Measurements from ENCODE around the gene STOX1. TPM values are rescaled to one million over a fixed set of nuclear protein-coding genes. Genes with fewer than 3 reads are reported as not detected.

The STOX1 gene
- total and polyA plus RNA-seq, 2 of the 8 experiments (the other 6 are each of a cell fraction or from before 2014, with no cell fraction given): 0.92 to 2.6 TPM

DNA sequence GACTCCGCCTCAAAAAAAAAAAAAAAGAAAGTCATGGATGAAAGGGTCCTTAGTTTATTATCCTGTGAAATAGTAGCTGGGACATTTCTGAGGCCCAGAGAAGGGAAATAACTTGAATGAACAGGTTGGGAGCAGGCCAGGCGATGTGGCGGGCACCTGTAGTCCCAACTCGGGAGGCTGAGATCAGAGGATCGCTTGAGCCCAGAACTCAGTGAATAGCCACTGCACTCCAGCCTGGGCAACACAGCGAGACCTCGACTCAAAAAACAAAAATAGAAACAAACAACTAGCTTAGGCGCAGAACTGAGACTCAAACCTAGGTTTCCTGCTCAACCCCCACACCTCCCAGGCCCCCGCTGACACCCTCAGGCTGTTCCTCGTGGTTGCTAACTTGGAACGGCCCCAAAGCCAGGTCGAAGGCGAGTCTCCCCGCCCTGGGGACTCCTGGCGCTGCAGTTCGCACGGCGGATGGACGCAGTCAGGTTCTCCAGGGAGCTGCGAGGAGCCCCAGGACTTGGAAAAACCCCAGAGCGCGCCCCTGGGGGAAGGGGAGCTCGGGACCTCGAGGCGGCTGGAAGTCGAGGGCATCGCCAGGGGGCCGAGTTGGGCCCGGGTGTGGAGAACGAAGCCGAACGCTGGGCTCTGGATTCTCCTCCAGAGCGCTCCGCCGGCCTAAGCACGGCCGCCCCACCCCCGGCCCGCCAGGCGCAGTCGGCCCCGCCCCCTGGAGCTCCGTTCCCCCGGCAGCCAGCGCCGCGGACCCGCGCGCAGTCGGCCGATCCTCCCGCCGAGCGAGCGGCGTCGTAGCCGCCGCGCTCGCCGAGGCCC is at the start of gene STOX1 (continued):
- TF ChIP-seq TBP (IDR thresholded peaks at IDR 0.05; ENCODE audit: low read depth, low read length) (0 out of 2 replicates have a peak, but pooled peaks have one; percentile 19), PHF8 (conservative IDR thresholded peaks at IDR 0.05; ENCODE audit: low read depth, low read length) (0 out of 2 replicates have a peak, but pooled peaks have one; percentile 42), SIRT6 (IDR thresholded peaks at IDR 0.05; ENCODE audit: low read length) (no peak), CHD2 (IDR thresholded peaks at IDR 0.05; ENCODE audit: low read length) (0 out of 2 replicates have a peak, but pooled peaks have one; percentile 25)

All from H1 (cell line).